Osteoblast (primary cell): ENCODE measurements around the gene MYDGF. TPM values are rescaled to one million over a fixed set of nuclear protein-coding genes. Genes with fewer than 3 reads are reported as not detected.

Experiments used
- DNase-seq: peaks from one replicate; pipeline ENCODE4 v3.0.0; 2011; ENCODE audit warnings: low spot score, mixed read lengths; ENCODE audit not compliant: insufficient read length; ENCODE audit errors: missing footprints
- H2AFZ ChIP-seq: 2 replicates; pipeline ENCODE4 v1.6.0; 2011; ENCODE audit warnings: mild to moderate bottlenecking, low read length
- H3K27ac ChIP-seq: 2 replicates; pipeline ENCODE4 v1.5.1; 2011; ENCODE audit warnings: mild to moderate bottlenecking, low read depth, low read length, moderate library complexity
- H3K27me3 ChIP-seq: 2 replicates; pipeline ENCODE4 v1.6.0; 2012; ENCODE audit warnings: mild to moderate bottlenecking, control low read depth, inconsistent platforms, low read length, moderate library complexity; ENCODE audit not compliant: insufficient read depth
- H3K36me3 ChIP-seq: 2 replicates; pipeline ENCODE4 v1.5.1; 2011; ENCODE audit warnings: mild to moderate bottlenecking, low read length, control low read depth, moderate library complexity; ENCODE audit not compliant: insufficient read depth
- H3K4me1 ChIP-seq: 2 replicates; pipeline ENCODE4 v1.5.1; 2011; ENCODE audit warnings: mild to moderate bottlenecking, low read length, control low read depth, moderate library complexity; ENCODE audit not compliant: insufficient read depth
- H3K4me2 ChIP-seq: 2 replicates; pipeline ENCODE4 v1.6.0; 2011; ENCODE audit warnings: mild to moderate bottlenecking, low read length; ENCODE audit not compliant: insufficient read depth
- H3K4me3 ChIP-seq: fragments of 200-600 bp; sonication (generic); 3 replicates; pipeline ENCODE4 v1.5.1; 2012; ENCODE audit warnings: mild to moderate bottlenecking, low read length, inconsistent platforms; ENCODE audit not compliant: insufficient read depth
- H3K79me2 ChIP-seq: 2 replicates; pipeline ENCODE4 v1.6.0; 2012; ENCODE audit warnings: mild to moderate bottlenecking, low read length, control low read depth, inconsistent platforms; ENCODE audit not compliant: insufficient read depth
- H3K9me3 ChIP-seq: 2 replicates; pipeline ENCODE4 v1.5.1; 2011; ENCODE audit warnings: low read depth, low read length, control low read depth
- H4K20me1 ChIP-seq: 2 replicates; pipeline ENCODE4 v1.6.0; 2012; ENCODE audit warnings: mild to moderate bottlenecking, low read length, control low read depth; ENCODE audit not compliant: insufficient read depth
- total RNA-seq: library from RNA; depleted of rRNA; stranded (reverse); fragments of >200 nt; gene quantifications from 2 replicates; pipeline ENCODE4 v1.2.3, GENCODE V29; 2012
- TF ChIP-seq, protein P1 (sequence below): IDR thresholded peaks from 2 replicates; pipeline ENCODE4 v1.5.1; 2011; ENCODE audit warnings: mild to moderate bottlenecking, low read depth, low read length, moderate library complexity; ENCODE audit errors: extremely low read depth

The MYDGF gene
- total RNA-seq, 1 donor = 152 TPM

DNA sequence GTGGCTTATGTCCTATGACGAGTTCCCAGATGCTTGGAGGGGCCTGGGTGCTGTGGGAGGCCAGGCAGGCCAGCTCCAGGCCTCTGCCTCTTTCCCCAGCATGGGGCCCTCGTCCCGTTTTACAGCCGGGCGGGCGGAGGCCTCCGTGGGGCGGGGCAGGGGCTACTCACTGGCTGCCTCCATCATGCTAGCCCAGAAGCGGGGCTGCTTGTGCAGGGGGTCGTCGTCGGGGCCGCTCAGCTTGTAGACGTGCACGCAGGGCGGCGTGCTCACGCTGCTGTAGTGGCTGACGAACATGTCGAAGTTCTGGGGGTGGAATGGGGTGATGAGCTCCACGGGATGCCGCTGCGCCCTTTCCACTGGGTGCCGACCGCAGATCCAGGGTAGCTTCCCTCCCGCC lies 18.4 kb upstream of the MYDGF start:
- TF ChIP-seq, protein P1, sequence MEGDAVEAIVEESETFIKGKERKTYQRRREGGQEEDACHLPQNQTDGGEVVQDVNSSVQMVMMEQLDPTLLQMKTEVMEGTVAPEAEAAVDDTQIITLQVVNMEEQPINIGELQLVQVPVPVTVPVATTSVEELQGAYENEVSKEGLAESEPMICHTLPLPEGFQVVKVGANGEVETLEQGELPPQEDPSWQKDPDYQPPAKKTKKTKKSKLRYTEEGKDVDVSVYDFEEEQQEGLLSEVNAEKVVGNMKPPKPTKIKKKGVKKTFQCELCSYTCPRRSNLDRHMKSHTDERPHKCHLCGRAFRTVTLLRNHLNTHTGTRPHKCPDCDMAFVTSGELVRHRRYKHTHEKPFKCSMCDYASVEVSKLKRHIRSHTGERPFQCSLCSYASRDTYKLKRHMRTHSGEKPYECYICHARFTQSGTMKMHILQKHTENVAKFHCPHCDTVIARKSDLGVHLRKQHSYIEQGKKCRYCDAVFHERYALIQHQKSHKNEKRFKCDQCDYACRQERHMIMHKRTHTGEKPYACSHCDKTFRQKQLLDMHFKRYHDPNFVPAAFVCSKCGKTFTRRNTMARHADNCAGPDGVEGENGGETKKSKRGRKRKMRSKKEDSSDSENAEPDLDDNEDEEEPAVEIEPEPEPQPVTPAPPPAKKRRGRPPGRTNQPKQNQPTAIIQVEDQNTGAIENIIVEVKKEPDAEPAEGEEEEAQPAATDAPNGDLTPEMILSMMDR = no peak
- H3K9me3 ChIP-seq = no peaks in the 10 kb centered on the region
- H3K4me3 ChIP-seq = no peak overlapping the region
- no peak overlapping the region for H2AFZ ChIP-seq
- no peak for DNase-seq
- no peaks in the 10 kb centered on the region for H4K20me1 ChIP-seq
- H3K27ac ChIP-seq = no peak overlapping the region
- no peaks in the 10 kb centered on the region for H3K27me3 ChIP-seq
- H3K79me2 ChIP-seq = peaks cover 10% of the 10 kb centered on the region
- no peaks in the 10 kb centered on the region for H3K4me1 ChIP-seq
- H3K4me2 ChIP-seq = no peak overlapping the region
- H3K36me3 ChIP-seq = peaks cover 80% of the 10 kb centered on the region

DNA sequence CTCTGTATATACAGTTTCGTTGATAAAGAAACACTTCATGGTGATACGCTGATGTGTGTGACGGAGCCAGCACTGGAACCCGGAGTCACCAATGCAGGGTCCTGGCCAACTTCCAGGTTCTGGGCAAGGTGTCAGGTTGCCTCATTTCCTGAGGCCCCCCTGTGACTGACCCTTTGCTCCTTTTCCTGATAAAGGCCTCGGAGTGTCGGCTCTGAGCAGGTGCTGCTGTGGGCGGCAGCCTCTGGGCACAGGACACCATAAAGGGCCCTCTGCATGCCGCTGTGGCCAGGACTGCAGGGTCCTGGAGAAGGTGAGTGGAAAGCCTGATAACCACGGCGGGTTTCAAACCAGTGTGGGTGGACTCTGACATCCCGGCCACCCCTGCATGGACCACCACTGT lies 17.3 kb upstream of the MYDGF start:
- Histone ChIP-seq H3K27ac (no peak overlapping the region), H3K4me1 (no peaks in the 10 kb centered on the region), H3K79me2 (peaks cover 3% of the 10 kb centered on the region), H3K27me3 (no peaks in the 10 kb centered on the region), H3K4me3 (no peak overlapping the region), H3K4me2 (no peak overlapping the region), H3K36me3 (peaks cover 72% of the 10 kb centered on the region), H2AFZ (no peak overlapping the region), H4K20me1 (no peaks in the 10 kb centered on the region), H3K9me3 (no peaks in the 10 kb centered on the region)
- TF ChIP-seq, protein P1 = no peak
- DNase-seq = peak; percentile 75

DNA sequence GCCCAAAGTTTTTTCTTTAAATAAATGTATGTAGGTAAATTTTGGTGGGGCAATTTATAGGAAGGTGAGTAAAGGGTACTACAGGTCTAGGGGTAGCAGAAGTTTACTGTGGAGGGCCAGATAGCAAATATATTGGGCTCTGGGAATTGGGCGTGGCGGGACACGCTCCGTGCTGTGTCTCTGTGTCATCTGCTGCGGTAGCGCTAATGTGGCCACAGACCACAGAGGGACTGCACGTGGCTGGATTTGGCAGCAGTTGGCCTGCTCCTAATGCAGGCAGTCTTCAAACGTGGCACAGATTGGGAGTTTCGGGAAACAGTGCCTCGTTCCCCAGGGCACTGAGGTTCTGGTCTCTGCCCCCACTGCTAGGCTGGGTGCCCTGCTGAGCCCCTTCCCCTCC lies 16.6 kb upstream of the MYDGF start:
- Histone ChIP-seq H3K27ac (no peak overlapping the region), H3K4me1 (no peaks in the 10 kb centered on the region), H2AFZ (no peak overlapping the region), H3K27me3 (no peaks in the 10 kb centered on the region), H4K20me1 (no peaks in the 10 kb centered on the region), H3K79me2 (no peaks in the 10 kb centered on the region), H3K9me3 (no peaks in the 10 kb centered on the region), H3K4me2 (no peak overlapping the region), H3K4me3 (no peak overlapping the region), H3K36me3 (peaks cover 70% of the 10 kb centered on the region)
- TF ChIP-seq, protein P1 = no peak
- DNase-seq = no peak

DNA sequence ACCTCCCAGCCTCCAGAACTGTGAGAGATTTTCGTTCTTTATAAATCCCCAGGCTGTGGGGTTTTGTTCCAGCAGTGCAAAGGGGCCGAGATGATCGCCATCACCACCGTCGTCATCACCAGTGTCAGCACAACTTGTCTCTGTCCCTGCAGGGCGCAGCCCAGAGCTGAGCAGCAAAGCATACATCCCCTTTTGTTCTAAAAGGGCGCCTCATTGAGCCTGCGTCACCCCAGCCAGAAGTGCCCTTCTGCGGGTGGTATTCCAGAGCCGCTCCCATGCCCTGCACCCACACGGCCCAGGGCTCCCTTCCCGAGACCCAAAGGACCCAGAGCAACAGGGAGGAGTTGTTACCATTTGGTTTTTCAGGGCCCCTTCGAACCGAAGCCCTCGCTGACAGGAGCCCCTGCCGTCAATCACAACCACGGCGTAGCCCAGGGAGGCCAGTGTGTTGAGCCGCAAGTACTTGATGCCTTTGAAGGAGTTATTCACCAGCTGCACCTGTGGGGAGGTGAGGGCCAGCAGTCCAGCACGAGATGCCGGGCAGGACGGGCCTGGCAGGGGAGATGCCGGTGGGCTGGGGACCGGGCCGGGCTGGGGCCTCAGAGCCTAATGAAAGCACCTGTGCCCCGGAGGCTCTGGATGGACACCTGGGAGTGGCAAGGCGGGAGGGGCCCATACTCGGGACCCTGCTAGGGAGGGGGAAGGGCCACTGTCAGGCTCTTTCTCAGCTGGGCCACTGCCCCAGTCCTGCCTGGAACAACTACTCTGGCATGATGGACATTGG lies 14.4 kb upstream of the MYDGF start:
- H3K27ac ChIP-seq = no peak overlapping the region
- no peaks in the 10 kb centered on the region for H4K20me1 ChIP-seq
- no peak overlapping the region for H3K4me2 ChIP-seq
- no peaks in the 10 kb centered on the region for H3K79me2 ChIP-seq
- peaks cover 73% of the 10 kb centered on the region for H3K36me3 ChIP-seq
- H3K27me3 ChIP-seq = no peaks in the 10 kb centered on the region
- no peak overlapping the region for H3K4me3 ChIP-seq
- H2AFZ ChIP-seq = no peak overlapping the region
- no peaks in the 10 kb centered on the region for H3K4me1 ChIP-seq
- TF ChIP-seq, protein P1 = no peak
- DNase-seq = no peak
- no peaks in the 10 kb centered on the region for H3K9me3 ChIP-seq
